GM12878 (cell line): Measurements from ENCODE around the gene ANO2. TPM values are rescaled to one million over a fixed set of nuclear protein-coding genes. Genes with fewer than 3 reads are reported as not detected.

Experiments used
- ATAC-seq: fragments of 200-7000 bp; cut with Tn5 transposase; 3 replicates; pipeline ENCODE4 v1.9.1; 2020; ENCODE audit warnings: mild to moderate bottlenecking, moderate library complexity
- BruUV-seq: library from RNA; stranded (reverse); fragments of 400-500 nt; replicated peaks from 2 replicates; lab custom pipeline; 2021; lab: Mats Ljungman, UMichigan
- CTCF ChIA-PET: fragments of 300-600 bp; sonication (Branson Sonifier 250); formaldehyde crosslinking; extraction: SDS; loops from one replicate; lab custom pipeline; 2021; ENCODE audit warnings: inconsistent platforms; lab: Yijun Ruan, JAX
- POLR2A ChIA-PET: fragments of 350-600 bp; formaldehyde crosslinking; extraction: SDS; loops from one replicate; lab custom pipeline; 2021; ENCODE audit warnings: inconsistent platforms; lab: Charles Lee
- RAD21 ChIA-PET: fragments of 300-600 bp; sonication (Branson Sonifier 250); formaldehyde crosslinking; loops from one replicate; lab custom pipeline; 2023; ENCODE audit warnings: antibody characterized with exemption; ENCODE audit not compliant: unreplicated experiment; lab: Charles Lee
- SMC1A ChIA-PET: fragments of 300-600 bp; sonication (Branson Sonifier 250); formaldehyde crosslinking; loops from one replicate; lab custom pipeline; 2023; ENCODE audit not compliant: unreplicated experiment, uncharacterized antibody; lab: Charles Lee
- DNase-seq: peaks from one replicate; pipeline ENCODE4 v3.0.0-alpha.2; 2011; ENCODE audit warnings: low read depth, low spot score
- FAIRE-seq: peaks from 3 replicates; lab custom pipeline; 2011; peaks lifted over from hg19 to GRCh38; lab: Jason Lieb, UNC
- H2AFZ ChIP-seq: 2 replicates; pipeline ENCODE4 v1.6.0; 2011; ENCODE audit warnings: low read depth, low read length, control low read depth; ENCODE audit not compliant: control insufficient read depth
- H3K27ac ChIP-seq: 2 replicates; pipeline ENCODE4 v1.5.1; 2011; ENCODE audit warnings: control low read depth; ENCODE audit not compliant: control insufficient read depth, insufficient read depth
- H3K27me3 ChIP-seq, 2 experiments: replicated peaks in 1 of 2; 2 replicates each; pipeline versions ENCODE4 v1.6.0 to v1.6.1; 2011; ENCODE audit warnings: low read length in 1 of 2; ENCODE audit not compliant: control insufficient read depth in 2 of 2, insufficient read depth in 2 of 2
- H3K36me3 ChIP-seq, 2 experiments: 2 replicates each; pipeline ENCODE4 v1.5.1; 2011; ENCODE audit warnings: low read length in 1 of 2; ENCODE audit not compliant: control insufficient read depth in 2 of 2, insufficient read depth in 2 of 2
- H3K4me1 ChIP-seq: 2 replicates; pipeline ENCODE4 v1.6.1; 2011; ENCODE audit warnings: mild to moderate bottlenecking, low read length, moderate library complexity, mixed read lengths; ENCODE audit not compliant: control insufficient read depth, insufficient read depth
- H3K4me2 ChIP-seq: 2 replicates; pipeline ENCODE4 v1.6.0; 2011; ENCODE audit warnings: control low read depth; ENCODE audit not compliant: control insufficient read depth, insufficient read depth
- H3K4me3 ChIP-seq: fragments of 200-600 bp; sonication (generic); 2 replicates; pipeline ENCODE4 v1.5.1; 2016
- H3K79me2 ChIP-seq: 2 replicates; pipeline ENCODE4 v1.6.0; 2011; ENCODE audit warnings: low read length; ENCODE audit not compliant: control insufficient read depth, insufficient read depth
- H3K9ac ChIP-seq: 2 replicates; pipeline ENCODE4 v1.8.0; 2011; ENCODE audit warnings: low read length, control low read depth, mixed read lengths; ENCODE audit not compliant: control insufficient read depth, insufficient read depth
- H3K9me3 ChIP-seq: replicated peaks from 3 replicates; pipeline ENCODE4 v1.5.1; 2011; ENCODE audit warnings: mild to moderate bottlenecking, low read length; ENCODE audit not compliant: control insufficient read depth, insufficient read depth
- H4K20me1 ChIP-seq: 2 replicates; pipeline ENCODE4 v1.6.0; 2011; ENCODE audit not compliant: control insufficient read depth, insufficient read depth
- ETV6 ChIP-seq, 2 experiments: fragments of 450-650 bp in 1 of 2; IDR thresholded peaks in 1 of 2; conservative IDR thresholded peaks in 1 of 2; 2 replicates each; pipeline ENCODE4 v1.6.1; 2014; ENCODE audit warnings: antibody characterized with exemption in 1 of 2, borderline replicate concordance in 1 of 2, low read depth in 1 of 2, mild to moderate bottlenecking in 1 of 2, moderate library complexity in 1 of 2
- JUNB ChIP-seq: IDR thresholded peaks from 2 replicates; pipeline ENCODE4 v1.6.1; 2016; ENCODE audit warnings: antibody characterized with exemption, mild to moderate bottlenecking
- MEF2B ChIP-seq: fragments of 450-650 bp; IDR thresholded peaks from 2 replicates; pipeline ENCODE4 v1.6.1; 2018; ENCODE audit warnings: mild to moderate bottlenecking, moderate library complexity; ENCODE audit not compliant: partially characterized antibody, poor library complexity, severe bottlenecking
- MYB ChIP-seq: fragments of 150-350 bp; IDR thresholded peaks from 2 replicates; pipeline ENCODE4 v1.6.1; 2014; ENCODE audit warnings: mild to moderate bottlenecking, low read depth, low read length, borderline replicate concordance
- SPI1 ChIP-seq: IDR thresholded peaks from 2 replicates; pipeline ENCODE4 v1.6.1; 2011; ENCODE audit warnings: low read depth, mild to moderate bottlenecking, low read length, moderate library complexity, borderline replicate concordance; ENCODE audit not compliant: insufficient read depth
- STAT3 ChIP-seq: IDR thresholded peaks from 2 replicates; pipeline ENCODE4 v1.6.1; 2011; ENCODE audit warnings: low read depth, low read length, improper control_type of control experiment
- SUPT20H ChIP-seq: IDR thresholded peaks from 2 replicates; pipeline ENCODE4 v1.6.1; 2011; ENCODE audit warnings: low read depth, mild to moderate bottlenecking, low read length, moderate library complexity, borderline replicate concordance; ENCODE audit not compliant: control insufficient read depth
- ZNF217 ChIP-seq: fragments of 450-650 bp; IDR thresholded peaks from 2 replicates; pipeline ENCODE4 v1.6.1; 2017; ENCODE audit warnings: antibody characterized with exemption, mild to moderate bottlenecking
- ZNF384 ChIP-seq: IDR thresholded peaks from 2 replicates; pipeline ENCODE4 v1.6.1; 2012; ENCODE audit warnings: low read depth, mild to moderate bottlenecking, low read length, improper control_type of control experiment, borderline replicate concordance
- WGBS: methylation state at CpG from one replicate; pipeline ENCODE4 v1.1.6; 2016; ENCODE audit warnings: low lambda C conversion rate; ENCODE audit not compliant: insufficient replicate concordance, insufficient coverage; ENCODE audit errors: missing lambda C conversion rate; 5-methylcytosine and 5-hydroxymethylcytosine counted together
- in situ Hi-C: fragments of 300-500 bp; cut with MboI; formaldehyde crosslinking; loops from 9 replicates; pipeline ENCODE4 v1.14.3; 2018; ENCODE audit warnings: mixed read lengths
- intact Hi-C: fragments of 100-400 bp; cut with micrococcal nuclease; formaldehyde crosslinking; loops from one replicate; pipeline ENCODE4 v1.14.2; 2022; ENCODE audit not compliant: unreplicated experiment
- polyA plus RNA-seq, 11 experiments: library from polyadenylated mRNA; depleted of rRNA in 4 of 11; unstranded in 6 of 11; stranded (reverse) in 5 of 11; fragments of >200 nt; fragmentation: Nextera tagmentation in 4 of 11; fragmentation: Illumina TruSeq in 1 of 11; extraction: Ambion mirVana in 4 of 11; extraction: Trizol in 1 of 11; gene quantifications; 1 replicate in 1 of 11; 2 replicates in 10 of 11; pipeline versions ENCODE4 v1.2.1 to v1.2.3, GENCODE V29; 2011 to 2016; ENCODE audit warnings: inconsistent platforms in 2 of 11, missing spikeins in 2 of 11, low read depth in 1 of 11
- total RNA-seq, 4 experiments: library from RNA; depleted of rRNA in 3 of 4; stranded (reverse); fragments of >200 nt in 3 of 4; fragmentation: Illumina TruSeq in 1 of 4; extraction: Trizol in 1 of 4; gene quantifications; 2 replicates each; pipeline versions ENCODE4 v1.2.1 to v1.2.3, GENCODE V29; 2013 to 2021

The ANO2 gene
- total and polyA plus RNA-seq, 10 of the 15 experiments (the other 5 are each of a cell fraction or from before 2014, with no cell fraction given) = not detected

DNA sequence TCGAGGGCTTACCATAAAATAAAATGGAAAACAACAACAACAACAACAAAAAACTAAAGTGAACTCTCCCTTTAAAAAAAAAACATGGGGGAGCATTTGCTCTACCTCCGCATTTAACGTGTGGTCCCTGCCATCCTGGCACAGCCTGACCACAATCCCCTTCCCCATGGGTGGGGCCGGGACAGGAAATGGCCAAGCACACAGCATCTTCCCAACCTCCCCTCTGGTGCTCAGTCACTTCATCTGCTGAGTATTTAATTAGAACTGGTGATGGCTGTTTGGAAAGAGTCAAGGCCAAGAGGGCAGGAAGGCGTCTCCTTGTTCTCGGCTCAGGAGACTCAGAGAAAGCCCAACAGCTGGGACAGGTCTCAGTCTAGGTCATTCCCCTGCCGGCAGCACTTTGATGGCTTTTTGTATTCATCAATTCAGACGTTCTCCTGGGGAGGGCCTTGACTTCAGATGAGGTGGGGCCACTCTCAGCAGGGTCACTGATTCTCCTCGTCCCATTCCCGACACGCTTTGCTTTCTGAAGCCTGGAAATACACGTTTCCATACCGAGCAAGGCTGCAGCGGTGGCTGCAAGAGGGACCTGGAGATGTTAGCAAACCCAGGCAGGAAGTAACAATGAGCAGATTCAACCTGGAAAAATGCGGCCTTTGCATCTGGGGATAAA, 44.4 kb downstream of the ANO2 start:
- POLR2A ChIA-PET = no interaction called here
- 22% methylated on average over 15 of the region's 15 CpGs for WGBS
- TF ChIP-seq STAT3 (no peak), SUPT20H (no peak), MYB (no peak), ZNF384 (no peak), SPI1 (no peak), ZNF217 (no peak), JUNB (no peak), MEF2B (no peak), ETV6 (conservative IDR thresholded peaks at IDR 0.05 in 1 of 2, IDR thresholded peaks at IDR 0.05 in 1 of 2; ENCODE audit: borderline replicate concordance in 1 of 2, low read depth in 1 of 2) (no peak)
- TF ChIP-seq, all 136 proteins: peak for 0
- ChIA-PET SMC1A (no interaction called here), CTCF (interaction anchor here (1.4 kb wide), 1 partner anchor 11 kb away, joined by 3 read pairs; no protein-coding TSS in a partner anchor), RAD21 (no interaction called here)
- H3K9ac ChIP-seq = no peak overlapping the region
- no peak overlapping the region for H3K4me3 ChIP-seq
- in situ Hi-C loops = no loop called here
- FAIRE-seq (no peak), ATAC-seq (no peak), DNase-seq (no peak)
- no peaks in the 10 kb centered on the region for H3K36me3 ChIP-seq
- H3K9me3 ChIP-seq = no peaks in the 10 kb centered on the region
- no peaks in the 10 kb centered on the region for H3K4me1 ChIP-seq
- H3K4me2 ChIP-seq = no peak overlapping the region
- no peak overlapping the region for H2AFZ ChIP-seq
- no peaks in the 10 kb centered on the region for H4K20me1 ChIP-seq
- no TSS peak for BruUV-seq
- intact Hi-C loops = no loop called here
- H3K27ac ChIP-seq = no peak overlapping the region
- H3K79me2 ChIP-seq = no peaks in the 10 kb centered on the region
- H3K27me3 ChIP-seq = peaks cover 0 to 3% of the 10 kb centered on the region in 2 experiments; a peak in 1 of 4 replicates
